IPS DF 6.9 (cell line): ENCODE measurements around the gene TRIM32.

ENCODE experiments used
- DNase-seq: peaks from one replicate; pipeline ENCODE4 v3.0.0-alpha.2; 2013; ENCODE audit warnings: low read depth, low spot score
- H3K27ac ChIP-seq: one replicate; pipeline ENCODE4 v1.5.1; 2013; ENCODE audit warnings: low read length, control low read depth
- H3K27me3 ChIP-seq: 2 replicates; pipeline ENCODE4 v1.6.1; 2013; ENCODE audit warnings: mild to moderate bottlenecking, low read length; ENCODE audit not compliant: control insufficient read depth, insufficient read depth
- H3K36me3 ChIP-seq: 2 replicates; pipeline ENCODE4 v1.6.1; 2013; ENCODE audit warnings: low read length; ENCODE audit not compliant: control insufficient read depth, insufficient read depth
- H3K4me1 ChIP-seq: 2 replicates; pipeline ENCODE4 v1.6.1; 2013; ENCODE audit warnings: low read length; ENCODE audit not compliant: control insufficient read depth, insufficient read depth
- H3K4me3 ChIP-seq: 2 replicates; pipeline ENCODE4 v1.5.1; 2013; ENCODE audit warnings: mild to moderate bottlenecking, low read length
- H3K9me3 ChIP-seq: 2 replicates; pipeline ENCODE4 v1.6.1; 2013; ENCODE audit warnings: low read length, inconsistent platforms; ENCODE audit not compliant: control insufficient read depth, insufficient read depth
- WGBS: extraction: QIAGEN DNeasy Blood & Tissue Kit; methylation state at CpG from one replicate; pipeline ENCODE4 v1.1.7; 2013; ENCODE audit warnings: mixed read lengths, missing lambda C conversion rate; ENCODE audit not compliant: insufficient read length, insufficient coverage; 5-methylcytosine and 5-hydroxymethylcytosine counted together

TRIM32 gene

GRCh38 chr9:116692616-116693015 is 5.5 kb downstream of the TRIM32 start:
- H3K4me3 ChIP-seq, result no peak overlapping the region
- H3K4me1 ChIP-seq, result no peaks in the 10 kb centered on the region; the same call in 1 of the 2 replicates
- no peak for DNase-seq
- H3K27ac ChIP-seq, result no peak overlapping the region
- H3K36me3 ChIP-seq, result peaks cover 3% of the 10 kb centered on the region
- H3K9me3 ChIP-seq, result no peaks in the 10 kb centered on the region
- no peaks in the 10 kb centered on the region for H3K27me3 ChIP-seq
- WGBS, result no CpG with 5 or more reads among the region's 2 CpGs

- Histone ChIP-seq H3K4me1 (no peaks in the 10 kb centered on the region), H3K4me3 (no peak overlapping the region), H3K9me3 (no peaks in the 10 kb centered on the region), H3K36me3 (peaks cover 10% of the 10 kb centered on the region), H3K27me3 (no peaks in the 10 kb centered on the region), H3K27ac (no peak overlapping the region)
- DNase-seq, result no peak
- no CpG with 5 or more reads among the region's 2 CpGs for WGBS
Measured at GRCh38 chr9:116693233-116693731, 6.2 kb downstream of the TRIM32 start.

- no peaks in the 10 kb centered on the region for H3K9me3 ChIP-seq
- no peaks in the 10 kb centered on the region for H3K4me1 ChIP-seq
- peaks cover 22% of the 10 kb centered on the region for H3K36me3 ChIP-seq
- H3K4me3 ChIP-seq, result no peak overlapping the region
- no peak overlapping the region for H3K27ac ChIP-seq
- no peak for DNase-seq
- no CpG with 5 or more reads among the region's 4 CpGs for WGBS
- no peaks in the 10 kb centered on the region for H3K27me3 ChIP-seq
Measured at GRCh38 chr9:116694785-116695291, 7.7 kb downstream of the TRIM32 start.

GRCh38 chr9:116695438-116695837 is 8.3 kb downstream of the TRIM32 start:
- Histone ChIP-seq H3K27ac (no peak overlapping the region), H3K36me3 (peaks cover 27% of the 10 kb centered on the region), H3K4me1 (no peaks in the 10 kb centered on the region), H3K9me3 (no peaks in the 10 kb centered on the region), H3K27me3 (no peaks in the 10 kb centered on the region), H3K4me3 (no peak overlapping the region)
- WGBS, result no CpG with 5 or more reads among the region's 3 CpGs
- no peak for DNase-seq

GRCh38 chr9:116697362-116697761 is 10.3 kb downstream of the TRIM32 start:
- WGBS, result no CpG with 5 or more reads among the region's 1 CpG
- Histone ChIP-seq H3K4me1 (no peaks in the 10 kb centered on the region), H3K36me3 (peaks cover 27% of the 10 kb centered on the region), H3K4me3 (no peak overlapping the region), H3K27me3 (no peaks in the 10 kb centered on the region), H3K27ac (no peak overlapping the region), H3K9me3 (no peaks in the 10 kb centered on the region)
- no peak for DNase-seq

- Histone ChIP-seq H3K4me1 (no peaks in the 10 kb centered on the region), H3K4me3 (no peak overlapping the region), H3K27me3 (no peaks in the 10 kb centered on the region), H3K27ac (no peak overlapping the region), H3K9me3 (no peaks in the 10 kb centered on the region), H3K36me3 (peaks cover 27% of the 10 kb centered on the region)
- DNase-seq, result no peak
- WGBS, result no CpG with 5 or more reads among the region's 16 CpGs
Measured at GRCh38 chr9:116697887-116698286, 10.8 kb downstream of the TRIM32 start.

- WGBS, result no CpG with 5 or more reads among the region's 1 CpG
- no peaks in the 10 kb centered on the region for H3K9me3 ChIP-seq
- no peaks in the 10 kb centered on the region for H3K4me1 ChIP-seq
- H3K36me3 ChIP-seq, result peaks cover 27% of the 10 kb centered on the region
- no peak overlapping the region for H3K27ac ChIP-seq
- no peaks in the 10 kb centered on the region for H3K27me3 ChIP-seq
- no peak overlapping the region for H3K4me3 ChIP-seq
- DNase-seq, result no peak
Measured at GRCh38 chr9:116700279-116700678, 13.2 kb downstream of the TRIM32 start.

GRCh38 chr9:116700882-116701865 is 14.1 kb downstream of the TRIM32 start:
- H3K9me3 ChIP-seq, result no peaks in the 10 kb centered on the region
- no peak for DNase-seq
- H3K36me3 ChIP-seq, result peaks cover 27% of the 10 kb centered on the region
- H3K27me3 ChIP-seq, result no peaks in the 10 kb centered on the region
- H3K27ac ChIP-seq, result no peak overlapping the region
- no CpG with 5 or more reads among the region's 2 CpGs for WGBS
- H3K4me3 ChIP-seq, result no peak overlapping the region
- no peaks in the 10 kb centered on the region for H3K4me1 ChIP-seq

- no CpG with 5 or more reads among the region's 2 CpGs for WGBS
- H3K4me1 ChIP-seq, result no peaks in the 10 kb centered on the region
- H3K27ac ChIP-seq, result no peak overlapping the region
- no peak overlapping the region for H3K4me3 ChIP-seq
- no peaks in the 10 kb centered on the region for H3K9me3 ChIP-seq
- no peak for DNase-seq
- peaks cover 27% of the 10 kb centered on the region for H3K36me3 ChIP-seq
- H3K27me3 ChIP-seq, result no peaks in the 10 kb centered on the region
Measured at GRCh38 chr9:116701940-116702642, 15.0 kb downstream of the TRIM32 start.

GRCh38 chr9:116703634-116704033 is 16.5 kb downstream of the TRIM32 start:
- no peaks in the 10 kb centered on the region for H3K4me1 ChIP-seq
- no peak overlapping the region for H3K4me3 ChIP-seq
- DNase-seq, result no peak
- H3K27me3 ChIP-seq, result no peaks in the 10 kb centered on the region
- no peaks in the 10 kb centered on the region for H3K9me3 ChIP-seq
- H3K27ac ChIP-seq, result no peak overlapping the region
- peaks cover 14% of the 10 kb centered on the region for H3K36me3 ChIP-seq
- no CpG with 5 or more reads among the region's 3 CpGs for WGBS
